ENCODE measurements around the gene NSDHL.

NSDHL gene

GRCh38 chrX:152845618-152846240 lies 14.9 kb downstream of the NSDHL start:
- in situ Hi-C loops (cut with HindIII; ENCODE audit: low pct_ligation_motif_present, low sequenced_read_pairs): no loop called here
- no peaks in the 10 kb centered on the region for H3K36me3 ChIP-seq (replicated peaks)
- no peak for TF ChIP-seq CTCF (IDR thresholded peaks at IDR 0.05; ENCODE audit: low read depth, low read length, missing control alignments)

GRCh38 chrX:152847281-152847680 lies 16.4 kb downstream of the NSDHL start:
- in situ Hi-C loops (cut with HindIII; ENCODE audit: low pct_ligation_motif_present, low sequenced_read_pairs): no loop called here
- no peak for TF ChIP-seq CTCF (IDR thresholded peaks at IDR 0.05; ENCODE audit: low read depth, low read length, missing control alignments)
- no peaks in the 10 kb centered on the region for H3K27me3 ChIP-seq (replicated peaks)
- no peak overlapping the region for H3K27ac ChIP-seq
- H3K36me3 ChIP-seq (replicated peaks): no peaks in the 10 kb centered on the region
- no peak for DNase-seq
- H3K4me3 ChIP-seq (ENCODE audit: low read depth, low read length): no peak overlapping the region

More at GRCh38 chrX:152845618-152846240, 14.9 kb downstream of the NSDHL start:
- no peak overlapping the region for H3K4me3 ChIP-seq (ENCODE audit: low read depth, low read length)
- DNase-seq: no peak
- no peaks in the 10 kb centered on the region for H3K27me3 ChIP-seq (replicated peaks)
- H3K27ac ChIP-seq: no peak overlapping the region

DNA sequence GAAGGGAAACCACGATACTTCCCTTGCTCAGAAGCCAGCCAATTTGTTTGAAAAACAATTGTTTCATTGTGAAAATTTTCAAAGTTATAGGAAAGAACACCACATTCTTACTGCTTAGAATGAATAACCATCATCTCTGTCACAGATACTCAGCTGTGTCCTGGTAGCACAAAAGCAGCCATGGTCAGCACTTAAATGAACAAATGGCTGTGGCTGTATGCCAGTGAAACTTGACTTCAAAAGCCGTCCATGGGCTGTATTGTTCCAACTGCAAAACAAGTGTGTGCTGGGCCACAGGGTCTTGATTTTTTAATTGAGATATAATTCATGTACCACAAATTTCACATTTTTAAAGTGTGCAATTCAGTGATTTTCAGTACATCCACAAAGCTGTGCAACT lies 19.6 kb downstream of the NSDHL start:
- in situ Hi-C loops (cut with HindIII; ENCODE audit: low pct_ligation_motif_present, low sequenced_read_pairs): no loop called here
- TF ChIP-seq CTCF (IDR thresholded peaks at IDR 0.05; ENCODE audit: low read depth, low read length, missing control alignments): no peak

GRCh38 chrX:152853986-152854385 lies 23.1 kb downstream of the NSDHL start:
- no peaks in the 10 kb centered on the region for H3K36me3 ChIP-seq (replicated peaks)
- in situ Hi-C loops (cut with HindIII; ENCODE audit: low pct_ligation_motif_present, low sequenced_read_pairs): no loop called here
- no peak for TF ChIP-seq CTCF (IDR thresholded peaks at IDR 0.05; ENCODE audit: low read depth, low read length, missing control alignments)

More for the DNA sequence above, 19.6 kb downstream of the NSDHL start:
- Histone ChIP-seq H3K4me3 (ENCODE audit: low read depth, low read length) (no peak overlapping the region), H3K27me3 (replicated peaks) (no peaks in the 10 kb centered on the region), H3K36me3 (replicated peaks) (no peaks in the 10 kb centered on the region), H3K27ac (no peak overlapping the region)
- DNase-seq: no peak

GRCh38 chrX:152861116-152861515 lies 30.3 kb downstream of the NSDHL start:
- Histone ChIP-seq H3K36me3 (replicated peaks) (no peaks in the 10 kb centered on the region), H3K27ac (no peak overlapping the region), H3K27me3 (replicated peaks) (no peaks in the 10 kb centered on the region), H3K4me3 (ENCODE audit: low read depth, low read length) (no peak overlapping the region)
- in situ Hi-C loops (cut with HindIII; ENCODE audit: low pct_ligation_motif_present, low sequenced_read_pairs): no loop called here
- DNase-seq: no peak
- TF ChIP-seq CTCF (IDR thresholded peaks at IDR 0.05; ENCODE audit: low read depth, low read length, missing control alignments): no peak

More at GRCh38 chrX:152853986-152854385, 23.1 kb downstream of the NSDHL start:
- H3K27me3 ChIP-seq (replicated peaks): no peaks in the 10 kb centered on the region
- no peak for DNase-seq
- H3K27ac ChIP-seq: no peak overlapping the region
- no peak overlapping the region for H3K4me3 ChIP-seq (ENCODE audit: low read depth, low read length)

GRCh38 chrX:152861826-152862225 lies 31.0 kb downstream of the NSDHL start:
- Histone ChIP-seq H3K27ac (no peak overlapping the region), H3K4me3 (ENCODE audit: low read depth, low read length) (no peak overlapping the region), H3K36me3 (replicated peaks) (no peaks in the 10 kb centered on the region), H3K27me3 (replicated peaks) (no peaks in the 10 kb centered on the region)
- in situ Hi-C loops (cut with HindIII; ENCODE audit: low pct_ligation_motif_present, low sequenced_read_pairs): no loop called here
- no peak for DNase-seq
- TF ChIP-seq CTCF (IDR thresholded peaks at IDR 0.05; ENCODE audit: low read depth, low read length, missing control alignments): no peak

All from brain microvascular endothelial cell (primary cell).